ENCODE measurements around the gene LRRN2. TPM values are rescaled to one million over a fixed set of nuclear protein-coding genes. Genes with fewer than 3 reads are reported as not detected.

The LRRN2 gene
- total and polyA plus RNA-seq, 9 of the 15 experiments (the other 6 are each of a cell fraction or from before 2014, with no cell fraction given): 0.05 TPM; not detected in 8

DNA sequence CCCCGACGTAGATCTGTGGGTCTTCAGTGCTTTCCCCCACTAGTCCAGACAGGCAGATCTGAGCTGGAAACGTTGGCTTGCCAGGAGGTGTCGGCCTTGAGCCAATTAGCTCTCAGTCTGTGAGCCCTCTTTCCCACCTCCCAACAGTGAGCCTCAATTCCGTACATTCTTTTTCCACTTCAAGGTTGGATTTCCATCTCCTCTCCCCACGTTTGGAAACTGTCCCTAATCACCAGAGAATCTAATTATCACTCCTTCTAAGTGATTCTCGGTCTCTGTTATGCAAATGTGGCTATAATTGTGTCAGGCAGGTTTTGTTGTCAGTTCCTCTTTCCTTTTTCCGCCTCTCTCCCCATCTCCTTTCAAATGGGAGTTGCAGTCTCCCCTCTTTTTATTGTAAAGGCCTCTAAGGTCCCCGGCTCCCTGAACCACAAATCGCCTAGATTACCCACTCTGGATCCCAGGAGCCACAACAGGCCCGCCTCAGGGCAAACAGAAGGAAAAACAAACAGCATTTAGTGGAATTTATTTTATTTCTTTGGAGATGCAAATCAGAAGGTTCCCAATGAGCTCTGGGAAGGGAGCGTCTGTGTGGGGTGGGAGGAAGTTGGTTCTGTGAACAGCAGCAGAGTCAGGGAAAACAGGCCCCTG is 29.4 kb upstream of the LRRN2 start (continued):
- TF ChIP-seq ETV1 (tag; conservative IDR thresholded peaks at IDR 0.05; ENCODE audit: low read depth) (peak; percentile 24; the same call in 1 of the 2 replicates), SMAD3 (CRISPR knock-in tag; conservative IDR thresholded peaks at IDR 0.05) (no peak), TAL1 (IDR thresholded peaks at IDR 0.05) (no peak), TAF15 (IDR thresholded peaks at IDR 0.05; ENCODE audit: low read depth, low read length) (no peak), ZBTB7A (IDR thresholded peaks at IDR 0.05; ENCODE audit: borderline replicate concordance, control insufficient read depth, low read depth, low read length) (no peak), KDM2B (CRISPR knock-in tag; IDR thresholded peaks at IDR 0.05) (no peak), MECOM (CRISPR knock-in tag; IDR thresholded peaks at IDR 0.05) (0 out of 2 replicates have a peak, but pooled peaks have one; percentile 42), HCFC1 (IDR thresholded peaks at IDR 0.05; ENCODE audit: low read depth, low read length) (no peak), TOE1 (IDR thresholded peaks at IDR 0.05; ENCODE audit: borderline replicate concordance) (no peak), TOE1 (CRISPR knock-in tag; IDR thresholded peaks at IDR 0.05; ENCODE audit: borderline replicate concordance, low read depth) (no peak), ZNF174 (CRISPR knock-in tag; IDR thresholded peaks at IDR 0.05) (no peak), RBM14 (IDR thresholded peaks at IDR 0.05; ENCODE audit: borderline replicate concordance, insufficient read depth, low read depth, low read length) (no peak), CHD2 (IDR thresholded peaks at IDR 0.05; ENCODE audit: low read depth, low read length) (no peak)
- TF ChIP-seq, protein P1, sequence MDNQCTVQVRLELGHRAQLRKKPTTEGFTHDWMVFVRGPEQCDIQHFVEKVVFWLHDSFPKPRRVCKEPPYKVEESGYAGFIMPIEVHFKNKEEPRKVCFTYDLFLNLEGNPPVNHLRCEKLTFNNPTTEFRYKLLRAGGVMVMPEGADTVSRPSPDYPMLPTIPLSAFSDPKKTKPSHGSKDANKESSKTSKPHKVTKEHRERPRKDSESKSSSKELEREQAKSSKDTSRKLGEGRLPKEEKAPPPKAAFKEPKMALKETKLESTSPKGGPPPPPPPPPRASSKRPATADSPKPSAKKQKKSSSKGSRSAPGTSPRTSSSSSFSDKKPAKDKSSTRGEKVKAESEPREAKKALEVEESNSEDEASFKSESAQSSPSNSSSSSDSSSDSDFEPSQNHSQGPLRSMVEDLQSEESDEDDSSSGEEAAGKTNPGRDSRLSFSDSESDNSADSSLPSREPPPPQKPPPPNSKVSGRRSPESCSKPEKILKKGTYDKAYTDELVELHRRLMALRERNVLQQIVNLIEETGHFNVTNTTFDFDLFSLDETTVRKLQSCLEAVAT (IDR thresholded peaks at IDR 0.05): no peak
- TF ChIP-seq, protein P2, sequence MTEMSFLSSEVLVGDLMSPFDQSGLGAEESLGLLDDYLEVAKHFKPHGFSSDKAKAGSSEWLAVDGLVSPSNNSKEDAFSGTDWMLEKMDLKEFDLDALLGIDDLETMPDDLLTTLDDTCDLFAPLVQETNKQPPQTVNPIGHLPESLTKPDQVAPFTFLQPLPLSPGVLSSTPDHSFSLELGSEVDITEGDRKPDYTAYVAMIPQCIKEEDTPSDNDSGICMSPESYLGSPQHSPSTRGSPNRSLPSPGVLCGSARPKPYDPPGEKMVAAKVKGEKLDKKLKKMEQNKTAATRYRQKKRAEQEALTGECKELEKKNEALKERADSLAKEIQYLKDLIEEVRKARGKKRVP (CRISPR knock-in tag; IDR thresholded peaks at IDR 0.05): no peak
- TF ChIP-seq, protein P3, sequence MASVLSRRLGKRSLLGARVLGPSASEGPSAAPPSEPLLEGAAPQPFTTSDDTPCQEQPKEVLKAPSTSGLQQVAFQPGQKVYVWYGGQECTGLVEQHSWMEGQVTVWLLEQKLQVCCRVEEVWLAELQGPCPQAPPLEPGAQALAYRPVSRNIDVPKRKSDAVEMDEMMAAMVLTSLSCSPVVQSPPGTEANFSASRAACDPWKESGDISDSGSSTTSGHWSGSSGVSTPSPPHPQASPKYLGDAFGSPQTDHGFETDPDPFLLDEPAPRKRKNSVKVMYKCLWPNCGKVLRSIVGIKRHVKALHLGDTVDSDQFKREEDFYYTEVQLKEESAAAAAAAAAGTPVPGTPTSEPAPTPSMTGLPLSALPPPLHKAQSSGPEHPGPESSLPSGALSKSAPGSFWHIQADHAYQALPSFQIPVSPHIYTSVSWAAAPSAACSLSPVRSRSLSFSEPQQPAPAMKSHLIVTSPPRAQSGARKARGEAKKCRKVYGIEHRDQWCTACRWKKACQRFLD (CRISPR knock-in tag; IDR thresholded peaks at IDR 0.05): no peak
- TF ChIP-seq, protein P4, sequence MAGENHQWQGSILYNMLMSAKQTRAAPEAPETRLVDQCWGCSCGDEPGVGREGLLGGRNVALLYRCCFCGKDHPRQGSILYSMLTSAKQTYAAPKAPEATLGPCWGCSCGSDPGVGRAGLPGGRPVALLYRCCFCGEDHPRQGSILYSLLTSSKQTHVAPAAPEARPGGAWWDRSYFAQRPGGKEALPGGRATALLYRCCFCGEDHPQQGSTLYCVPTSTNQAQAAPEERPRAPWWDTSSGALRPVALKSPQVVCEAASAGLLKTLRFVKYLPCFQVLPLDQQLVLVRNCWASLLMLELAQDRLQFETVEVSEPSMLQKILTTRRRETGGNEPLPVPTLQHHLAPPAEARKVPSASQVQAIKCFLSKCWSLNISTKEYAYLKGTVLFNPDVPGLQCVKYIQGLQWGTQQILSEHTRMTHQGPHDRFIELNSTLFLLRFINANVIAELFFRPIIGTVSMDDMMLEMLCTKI (IDR thresholded peaks at IDR 0.05; ENCODE audit: partially characterized antibody): no peak
- TF ChIP-seq, protein P5, sequence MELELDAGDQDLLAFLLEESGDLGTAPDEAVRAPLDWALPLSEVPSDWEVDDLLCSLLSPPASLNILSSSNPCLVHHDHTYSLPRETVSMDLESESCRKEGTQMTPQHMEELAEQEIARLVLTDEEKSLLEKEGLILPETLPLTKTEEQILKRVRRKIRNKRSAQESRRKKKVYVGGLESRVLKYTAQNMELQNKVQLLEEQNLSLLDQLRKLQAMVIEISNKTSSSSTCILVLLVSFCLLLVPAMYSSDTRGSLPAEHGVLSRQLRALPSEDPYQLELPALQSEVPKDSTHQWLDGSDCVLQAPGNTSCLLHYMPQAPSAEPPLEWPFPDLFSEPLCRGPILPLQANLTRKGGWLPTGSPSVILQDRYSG (tag; conservative IDR thresholded peaks at IDR 0.05; ENCODE audit: low read depth): no peak
- TF ChIP-seq, protein P6, sequence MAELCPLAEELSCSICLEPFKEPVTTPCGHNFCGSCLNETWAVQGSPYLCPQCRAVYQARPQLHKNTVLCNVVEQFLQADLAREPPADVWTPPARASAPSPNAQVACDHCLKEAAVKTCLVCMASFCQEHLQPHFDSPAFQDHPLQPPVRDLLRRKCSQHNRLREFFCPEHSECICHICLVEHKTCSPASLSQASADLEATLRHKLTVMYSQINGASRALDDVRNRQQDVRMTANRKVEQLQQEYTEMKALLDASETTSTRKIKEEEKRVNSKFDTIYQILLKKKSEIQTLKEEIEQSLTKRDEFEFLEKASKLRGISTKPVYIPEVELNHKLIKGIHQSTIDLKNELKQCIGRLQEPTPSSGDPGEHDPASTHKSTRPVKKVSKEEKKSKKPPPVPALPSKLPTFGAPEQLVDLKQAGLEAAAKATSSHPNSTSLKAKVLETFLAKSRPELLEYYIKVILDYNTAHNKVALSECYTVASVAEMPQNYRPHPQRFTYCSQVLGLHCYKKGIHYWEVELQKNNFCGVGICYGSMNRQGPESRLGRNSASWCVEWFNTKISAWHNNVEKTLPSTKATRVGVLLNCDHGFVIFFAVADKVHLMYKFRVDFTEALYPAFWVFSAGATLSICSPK (IDR thresholded peaks at IDR 0.05; ENCODE audit: borderline replicate concordance): no peak

All from K562 (cell line).